GM18502 (cell line): ENCODE results near the gene ASCL5.

Experiments used
- ATAC-seq: cut with Tn5 transposase; IDR thresholded peaks from one replicate; pipeline ENCODE4 v1.9.1; 2021; ENCODE audit warnings: mild to moderate bottlenecking; ENCODE audit not compliant: unreplicated experiment, poor library complexity

The ASCL5 gene

GRCh38 chr1:201112926-201113325, 14.1 kb downstream of the ASCL5 start:
- no peak for ATAC-seq

GRCh38 chr1:201112173-201112731, 14.7 kb downstream of the ASCL5 start, which contains the start of gene CACNA1S:
Gene CACNA1S, minus strand, starts transcription at chr1:201112426. Its CDS starts 87 bp downstream, at chr1:201112339.
- ATAC-seq, result no peak

- ATAC-seq, result no peak
Observed at GRCh38 chr1:201111672-201112071, 15.3 kb downstream of the ASCL5 start.

- no peak for ATAC-seq
Observed at GRCh38 chr1:201111156-201111555, 15.8 kb downstream of the ASCL5 start.

GRCh38 chr1:201110616-201111015, 16.4 kb downstream of the ASCL5 start:
- no peak for ATAC-seq

GRCh38 chr1:201110138-201110537, 16.8 kb downstream of the ASCL5 start:
- no peak for ATAC-seq

GRCh38 chr1:201109651-201110050, 17.3 kb downstream of the ASCL5 start:
- ATAC-seq, result no peak

- ATAC-seq, result no peak
Observed at GRCh38 chr1:201108614-201109013, 18.4 kb downstream of the ASCL5 start.

- ATAC-seq, result no peak
Observed at GRCh38 chr1:201105688-201106087, 21.3 kb downstream of the ASCL5 start.

- no peak for ATAC-seq
Observed at GRCh38 chr1:201104141-201104540, 22.8 kb downstream of the ASCL5 start.

- ATAC-seq, result no peak
Observed at GRCh38 chr1:201103666-201104065, 23.3 kb downstream of the ASCL5 start.

GRCh38 chr1:201100169-201100930, 26.6 kb downstream of the ASCL5 start:
- no peak for ATAC-seq

- no peak for ATAC-seq
Observed at GRCh38 chr1:201098992-201099677, 27.8 kb downstream of the ASCL5 start.

GRCh38 chr1:201096977-201097856, 29.8 kb downstream of the ASCL5 start:
- ATAC-seq, result no peak

GRCh38 chr1:201096041-201096461, 30.9 kb downstream of the ASCL5 start:
- no peak for ATAC-seq

- no peak for ATAC-seq
Observed at GRCh38 chr1:201095581-201095980, 31.4 kb downstream of the ASCL5 start.

- no peak for ATAC-seq
Observed at GRCh38 chr1:201094832-201095231, 32.2 kb downstream of the ASCL5 start.

- ATAC-seq, result no peak
Observed at GRCh38 chr1:201093962-201094361, 33.0 kb downstream of the ASCL5 start.

GRCh38 chr1:201093561-201093960, 33.4 kb downstream of the ASCL5 start:
- ATAC-seq, result no peak

GRCh38 chr1:201092738-201093137, 34.2 kb downstream of the ASCL5 start:
- no peak for ATAC-seq
